H1 (cell line): Measurements from ENCODE around the gene LEPR. TPM values are rescaled to one million over a fixed set of nuclear protein-coding genes. Genes with fewer than 3 reads are reported as not detected.
A peak's percentile ranks its signal among the peaks of the same experiment; 100 is the strongest.

Experiments
- CTCF ChIA-PET: fragments of 300-600 bp; sonication (Branson Sonifier 250); formaldehyde crosslinking; loops from one replicate; lab custom pipeline; 2021; ENCODE audit not compliant: partially characterized antibody; lab: Charles Lee
- POLR2A ChIA-PET: fragments of 300-600 bp; sonication (Branson Sonifier 250); formaldehyde crosslinking; loops from one replicate; lab custom pipeline; 2021; ENCODE audit warnings: inconsistent platforms; ENCODE audit not compliant: partially characterized antibody; lab: Charles Lee
- DNase-seq, 2 experiments: peaks; one replicate each; pipeline versions ENCODE4 v3.0.0 to v3.0.0-alpha.2; 2010 to 2022; ENCODE audit warnings: low spot score in 2 of 2, low read depth in 1 of 2, mixed read lengths in 1 of 2
- FAIRE-seq: peaks from 2 replicates; lab custom pipeline; 2011; peaks lifted over from hg19 to GRCh38; lab: Jason Lieb, UNC
- H2AFZ ChIP-seq: 2 replicates; pipeline ENCODE4 v1.8.1; 2012; ENCODE audit warnings: low read length, inconsistent platforms
- H2AK5ac ChIP-seq: 2 replicates; pipeline ENCODE4 v1.6.1; 2013; ENCODE audit warnings: low read depth, low read length
- H2BK120ac ChIP-seq: replicated peaks from 2 replicates; pipeline ENCODE3; 2013; ENCODE audit warnings: low read depth, low read length, inconsistent platforms
- H2BK12ac ChIP-seq: 2 replicates; pipeline ENCODE4 v1.6.1; 2013; ENCODE audit warnings: low read depth, low read length
- H2BK15ac ChIP-seq: 2 replicates; pipeline ENCODE4 v1.6.1; 2013; ENCODE audit warnings: low read length
- H2BK20ac ChIP-seq: 2 replicates; pipeline ENCODE4 v1.6.1; 2013; ENCODE audit warnings: low read length
- H2BK5ac ChIP-seq: 2 replicates; pipeline ENCODE4 v1.6.1; 2013; ENCODE audit warnings: low read depth, low read length
- H3K14ac ChIP-seq: 2 replicates; pipeline ENCODE4 v1.6.1; 2013; ENCODE audit warnings: inconsistent platforms; ENCODE audit not compliant: insufficient read length
- H3K18ac ChIP-seq: 2 replicates; pipeline ENCODE4 v1.6.1; 2013; ENCODE audit warnings: low read length; ENCODE audit errors: extremely low read depth
- H3K23ac ChIP-seq: 2 replicates; pipeline ENCODE4 v1.6.1; 2013; ENCODE audit warnings: inconsistent platforms; ENCODE audit not compliant: insufficient read length
- H3K23me2 ChIP-seq: 2 replicates; pipeline ENCODE4 v1.6.1; 2013; ENCODE audit warnings: low read depth, low read length
- H3K27ac ChIP-seq: 2 replicates; pipeline ENCODE4 v1.6.1; 2011; ENCODE audit warnings: low read depth, low read length, inconsistent platforms
- H3K27me3 ChIP-seq, 4 experiments: replicated peaks in 1 of 4; 1 replicate in 1 of 4; 2 replicates in 3 of 4; pipeline versions ENCODE4 v1.6.1 to v1.8.1; 2011 to 2013; ENCODE audit warnings: low read length in 3 of 4, mild to moderate bottlenecking in 3 of 4, inconsistent platforms in 2 of 4, mixed read lengths in 2 of 4, moderate library complexity in 1 of 4; ENCODE audit not compliant: control insufficient read depth in 3 of 4, insufficient read depth in 3 of 4; ENCODE audit errors: extremely low read depth in 1 of 4
- H3K36me3 ChIP-seq, 4 experiments: 2 replicates each; pipeline versions ENCODE4 v1.6.1 to v1.8.1; 2011 to 2013; ENCODE audit warnings: mild to moderate bottlenecking in 4 of 4, low read length in 3 of 4, moderate library complexity in 2 of 4, control low read depth in 1 of 4, inconsistent platforms in 1 of 4; ENCODE audit not compliant: insufficient read depth in 4 of 4, control insufficient read depth in 2 of 4
- H3K4ac ChIP-seq: replicated peaks from 2 replicates; pipeline ENCODE3; 2013; ENCODE audit warnings: low read length, low read depth, mixed read lengths, inconsistent platforms; ENCODE audit not compliant: insufficient read length
- H3K4me1 ChIP-seq, 4 experiments: replicated peaks in 1 of 4; 1 replicate in 1 of 4; 2 replicates in 3 of 4; pipeline versions ENCODE4 v1.6.1 to v1.8.1; 2011 to 2013; ENCODE audit warnings: low read length in 3 of 4, inconsistent platforms in 2 of 4, mixed read lengths in 1 of 4; ENCODE audit not compliant: insufficient read depth in 4 of 4, control insufficient read depth in 3 of 4
- H3K4me2 ChIP-seq, 2 experiments: 2 replicates each; pipeline versions ENCODE4 v1.6.1 to v1.8.1; 2011 to 2013; ENCODE audit warnings: low read depth in 2 of 2, low read length in 2 of 2, control low read depth in 1 of 2, inconsistent platforms in 1 of 2, mild to moderate bottlenecking in 1 of 2; ENCODE audit not compliant: insufficient read depth in 1 of 2
- H3K4me3 ChIP-seq, 4 experiments: fragments of 200-600, 300-600 bp in 1 of 4; sonication (generic), shearing (Covaris generic), sonication (Bioruptor Twin) in 1 of 4; 2 replicates each; pipeline versions ENCODE4 v1.5.1 to v1.8.1; 2011 to 2016; ENCODE audit warnings: low read length in 4 of 4, low read depth in 3 of 4, control low read depth in 2 of 4, inconsistent platforms in 2 of 4, mild to moderate bottlenecking in 2 of 4, mixed read lengths in 1 of 4, moderate library complexity in 1 of 4; ENCODE audit not compliant: insufficient read depth in 2 of 4; ENCODE audit errors: extremely low read depth in 1 of 4
- H3K56ac ChIP-seq: replicated peaks from 2 replicates; pipeline ENCODE3; 2013; ENCODE audit warnings: low read depth, mild to moderate bottlenecking, mixed read lengths, low read length, inconsistent platforms; ENCODE audit not compliant: insufficient read length
- H3K79me1 ChIP-seq: 2 replicates; pipeline ENCODE4 v1.6.1; 2013; ENCODE audit warnings: low read depth, low read length, control low read depth
- H3K79me2 ChIP-seq, 2 experiments: 2 replicates each; pipeline versions ENCODE4 v1.6.1 to v1.8.1; 2012 to 2013; ENCODE audit warnings: low read length in 2 of 2, mild to moderate bottlenecking in 2 of 2, inconsistent platforms in 1 of 2; ENCODE audit not compliant: insufficient read depth in 2 of 2, control insufficient read depth in 1 of 2
- H3K9ac ChIP-seq, 4 experiments: replicated peaks in 1 of 4; 1 replicate in 1 of 4; 2 replicates in 3 of 4; pipeline versions ENCODE4 v1.6.1 to v1.8.1; 2011 to 2013; ENCODE audit warnings: low read depth in 3 of 4, low read length in 3 of 4, control low read depth in 2 of 4, mild to moderate bottlenecking in 2 of 4, moderate library complexity in 2 of 4, inconsistent platforms in 1 of 4; ENCODE audit errors: extremely low read depth in 1 of 4
- H3K9me3 ChIP-seq, 2 experiments: 2 replicates each; pipeline versions ENCODE4 v1.6.1 to v1.8.1; 2012 to 2013; ENCODE audit warnings: mild to moderate bottlenecking in 2 of 2, moderate library complexity in 2 of 2, control low read depth in 1 of 2, inconsistent platforms in 1 of 2, low read depth in 1 of 2, low read length in 1 of 2, mixed read lengths in 1 of 2; ENCODE audit not compliant: insufficient read depth in 2 of 2
- H4K20me1 ChIP-seq, 2 experiments: replicated peaks in 1 of 2; 2 replicates each; pipeline versions ENCODE3 to v1.8.1; 2011 to 2013; ENCODE audit warnings: inconsistent platforms in 2 of 2, low read length in 2 of 2, mild to moderate bottlenecking in 1 of 2; ENCODE audit not compliant: insufficient read depth in 2 of 2, control insufficient read depth in 1 of 2
- H4K5ac ChIP-seq: 2 replicates; pipeline ENCODE4 v1.6.1; 2013; ENCODE audit warnings: low read length, low read depth, mixed read lengths, inconsistent platforms; ENCODE audit not compliant: insufficient read length
- H4K8ac ChIP-seq: 2 replicates; pipeline ENCODE4 v1.8.0; 2013; ENCODE audit warnings: mild to moderate bottlenecking, moderate library complexity, low read length, inconsistent platforms; ENCODE audit not compliant: insufficient read depth; ENCODE audit errors: extremely low read depth
- H4K91ac ChIP-seq: replicated peaks from 2 replicates; pipeline ENCODE3; 2013; ENCODE audit warnings: low read length, mixed read lengths, inconsistent platforms; ENCODE audit not compliant: insufficient read length
- CBX5 ChIP-seq: fragments of 300-800, 300-1000 bp; sonication (generic); IDR thresholded peaks from 2 replicates; pipeline ENCODE4 v1.7.1; 2016; ENCODE audit warnings: antibody characterized with exemption, low read length, low read depth
- CBX8 ChIP-seq: fragments of 300-800, 300-1000 bp; sonication (generic); IDR thresholded peaks from 2 replicates; pipeline ENCODE4 v1.7.1; 2016; ENCODE audit warnings: low read depth, low read length, borderline replicate concordance
- CEBPB ChIP-seq: IDR thresholded peaks from 2 replicates; pipeline ENCODE4 v1.6.1; 2012; ENCODE audit warnings: low read depth, low read length
- CTCF ChIP-seq, 3 experiments: IDR thresholded peaks; 1 replicate in 2 of 3; 2 replicates in 1 of 3; pipeline versions ENCODE4 v1.5.1 to v1.6.1; 2011; ENCODE audit warnings: low read length in 3 of 3, mild to moderate bottlenecking in 3 of 3, inconsistent platforms in 2 of 3, low read depth in 1 of 3, moderate library complexity in 1 of 3; ENCODE audit not compliant: insufficient read depth in 1 of 3; ENCODE audit errors: control extremely low read depth in 1 of 3
- HDAC2 ChIP-seq, 2 experiments: fragments of 300-600 bp in 1 of 2; sonication (generic) in 1 of 2; IDR thresholded peaks; 2 replicates each; pipeline ENCODE4 v1.6.1; 2011 to 2012; ENCODE audit warnings: low read depth in 2 of 2, low read length in 2 of 2, mild to moderate bottlenecking in 2 of 2, moderate library complexity in 2 of 2, borderline replicate concordance in 1 of 2, inconsistent platforms in 1 of 2
- RAD21 ChIP-seq, 2 experiments: IDR thresholded peaks in 1 of 2; conservative IDR thresholded peaks in 1 of 2; 2 replicates each; pipeline ENCODE4 v1.6.1; 2011; ENCODE audit warnings: low read depth in 2 of 2, low read length in 2 of 2, improper control_type of control experiment in 1 of 2, inconsistent platforms in 1 of 2, mild to moderate bottlenecking in 1 of 2, moderate library complexity in 1 of 2
- RFX5 ChIP-seq: IDR thresholded peaks from 2 replicates; pipeline ENCODE4 v1.6.1; 2011; ENCODE audit warnings: low read depth, low read length, improper control_type of control experiment, borderline replicate concordance
- SP1 ChIP-seq: IDR thresholded peaks from 2 replicates; pipeline ENCODE4 v1.6.1; 2011; ENCODE audit warnings: low read depth, low read length
- SRF ChIP-seq: IDR thresholded peaks from 2 replicates; pipeline ENCODE4 v1.6.1; 2011; ENCODE audit warnings: mild to moderate bottlenecking, low read depth, low read length, moderate library complexity
- YY1 ChIP-seq: IDR thresholded peaks from 2 replicates; pipeline ENCODE4 v1.6.1; 2011; ENCODE audit warnings: low read depth, mild to moderate bottlenecking, low read length
- WGBS, 2 experiments: shearing (Covaris generic) in 1 of 2; methylation state at CpG; one replicate each; pipeline versions ENCODE4 v1.1.6 to v1.1.7; 2013 to 2015; ENCODE audit warnings: low lambda C conversion rate in 2 of 2, mixed read lengths in 2 of 2, inconsistent platforms in 1 of 2, low coverage in 1 of 2, missing lambda C conversion rate in 1 of 2; ENCODE audit not compliant: insufficient replicate concordance in 2 of 2, insufficient coverage in 1 of 2, insufficient read length in 1 of 2; ENCODE audit errors: extremely low coverage in 1 of 2, missing lambda C conversion rate in 1 of 2; 5-methylcytosine and 5-hydroxymethylcytosine counted together
- polyA plus RNA-seq, 7 experiments: library from polyadenylated mRNA; depleted of rRNA in 3 of 7; stranded (reverse) in 5 of 7; unstranded in 2 of 7; fragments of >200 nt in 5 of 7; fragments of 200-250 nt in 2 of 7; gene quantifications; 1 replicate in 5 of 7; 2 replicates in 1 of 7; 4 replicates in 1 of 7; pipeline versions ENCODE4 v1.2.1 to v1.2.3, GENCODE V29; 2011 to 2013; ENCODE audit warnings: missing spikeins in 2 of 7, mixed read lengths in 2 of 7
- total RNA-seq: library from RNA; stranded (reverse); fragmentation: NEBNext Ultra II Directional; extraction: Animal tissue kit (Norgen Biotek cat#: 25700); gene quantifications from 2 replicates; pipeline ENCODE4 v1.2.1, GENCODE V29; 2021

LEPR gene
- total and polyA plus RNA-seq, 2 of the 8 experiments (the other 6 are each of a cell fraction or from before 2014, with no cell fraction given), result 1.3 to 3.9 TPM

GRCh38 chr1:65467536-65467935, 47.1 kb downstream of the LEPR start:
- Histone ChIP-seq H3K27ac (no peak overlapping the region), H3K9me3 (no peaks in the 10 kb centered on the region), H4K8ac (0 out of 2 replicates have a peak overlapping the region, but pooled peaks have one; percentile 23), H3K56ac (no peak overlapping the region), H2BK20ac (no peak overlapping the region), H2BK120ac (no peak overlapping the region), H2BK12ac (no peak overlapping the region), H2BK5ac (no peak overlapping the region), H3K79me2 (no peaks in the 10 kb centered on the region), H4K20me1 (no peaks in the 10 kb centered on the region), H3K23me2 (no peaks in the 10 kb centered on the region), H2AFZ (0 out of 2 replicates have a peak overlapping the region, but pooled peaks have one; percentile 89), H2AK5ac (no peak overlapping the region), H2BK15ac (no peak overlapping the region), H3K4me3 (no peak overlapping the region), H3K79me1 (no peaks in the 10 kb centered on the region; the same call in 1 of the 2 replicates), H3K18ac (no peak overlapping the region), H4K91ac (no peak overlapping the region), H4K5ac (no peak overlapping the region), H3K14ac (no peak overlapping the region), H3K9ac (no peak overlapping the region), H3K23ac (no peak overlapping the region), H3K4ac (no peak overlapping the region), H3K4me2 (peak overlapping the region in 1 of 2 experiments; percentile 28; a peak in 1 of 4 replicates), H3K27me3 (no peaks in the 10 kb centered on the region), H3K36me3 (no peaks in the 10 kb centered on the region), H3K4me1 (0 out of 7 replicates have a peak, but pooled peaks cover 0 to 1% (median 0%) of the 10 kb centered on the region in 4 experiments)
- ChIA-PET POLR2A (interaction anchor here (1.1 kb wide), 1 partner anchor 8 kb away, joined by 3 read pairs; no protein-coding TSS in a partner anchor), CTCF (interaction anchor here (0.6 to 4.3 kb wide), 12 partner anchors 9 to 231 kb away, joined by 3 to 29 read pairs (median 3); partner anchors contain the start of gene DNAJC6)
- WGBS, 2 experiments, result 44% methylated on average over 6 of the region's 6 CpGs; no CpG with 5 or more reads in 1 of the 2 experiments
- DNase-seq, result peak; percentile 56 to 60
- FAIRE-seq, result no peak
- TF ChIP-seq SP1 (0 out of 2 replicates have a peak, but pooled peaks have one; percentile 35), RAD21 (IDR thresholded peaks at IDR 0.05 in 1 of 2, conservative IDR thresholded peaks at IDR 0.05 in 1 of 2; ENCODE audit: low read depth in 2 of 2, low read length in 2 of 2) (peak; percentile 21 to 22; a peak in 2 of 4 replicates), RFX5 (no peak), CBX5 (no peak), SRF (no peak), CEBPB (no peak), CBX8 (no peak), HDAC2 (IDR thresholded peaks at IDR 0.05; ENCODE audit: borderline replicate concordance in 1 of 2, low read depth in 2 of 2, low read length in 2 of 2) (no peak), CTCF (IDR thresholded peaks at IDR 0.05; ENCODE audit: control extremely low read depth in 1 of 3, insufficient read depth in 1 of 3, low read depth in 1 of 3, low read length in 3 of 3) (peak in 2 of 3 experiments; percentile 34 to 44; a peak in 3 of 4 replicates), YY1 (0 out of 2 replicates have a peak, but pooled peaks have one; percentile 23)
